ENCODE measurements around the gene CORO7.

DNA sequence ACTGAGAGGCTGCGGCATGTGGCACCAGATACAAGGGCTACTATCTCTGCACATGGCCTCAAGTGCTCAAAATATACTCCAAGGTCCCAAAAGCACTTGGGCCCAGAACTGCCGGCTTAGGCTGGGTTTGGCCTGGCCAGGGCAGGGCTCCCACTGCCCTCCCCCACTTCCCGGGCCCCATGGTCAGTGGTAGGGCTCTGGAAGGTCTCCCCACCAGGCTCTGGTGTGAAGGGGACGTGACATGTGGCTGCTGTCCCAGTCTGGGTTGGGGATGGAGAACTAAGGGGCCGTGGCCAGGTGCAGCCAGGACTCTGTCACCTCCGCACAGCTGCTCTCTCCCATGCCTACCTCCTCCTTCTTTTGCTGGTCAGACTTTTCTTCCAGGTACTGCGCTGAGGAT is 59.6 kb downstream of the CORO7 start:
- TF ChIP-seq, protein P1, sequence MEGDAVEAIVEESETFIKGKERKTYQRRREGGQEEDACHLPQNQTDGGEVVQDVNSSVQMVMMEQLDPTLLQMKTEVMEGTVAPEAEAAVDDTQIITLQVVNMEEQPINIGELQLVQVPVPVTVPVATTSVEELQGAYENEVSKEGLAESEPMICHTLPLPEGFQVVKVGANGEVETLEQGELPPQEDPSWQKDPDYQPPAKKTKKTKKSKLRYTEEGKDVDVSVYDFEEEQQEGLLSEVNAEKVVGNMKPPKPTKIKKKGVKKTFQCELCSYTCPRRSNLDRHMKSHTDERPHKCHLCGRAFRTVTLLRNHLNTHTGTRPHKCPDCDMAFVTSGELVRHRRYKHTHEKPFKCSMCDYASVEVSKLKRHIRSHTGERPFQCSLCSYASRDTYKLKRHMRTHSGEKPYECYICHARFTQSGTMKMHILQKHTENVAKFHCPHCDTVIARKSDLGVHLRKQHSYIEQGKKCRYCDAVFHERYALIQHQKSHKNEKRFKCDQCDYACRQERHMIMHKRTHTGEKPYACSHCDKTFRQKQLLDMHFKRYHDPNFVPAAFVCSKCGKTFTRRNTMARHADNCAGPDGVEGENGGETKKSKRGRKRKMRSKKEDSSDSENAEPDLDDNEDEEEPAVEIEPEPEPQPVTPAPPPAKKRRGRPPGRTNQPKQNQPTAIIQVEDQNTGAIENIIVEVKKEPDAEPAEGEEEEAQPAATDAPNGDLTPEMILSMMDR (IDR thresholded peaks at IDR 0.05) = no peak
- TF ChIP-seq POLR2A (IDR thresholded peaks at IDR 0.05) = no peak
